ENCODE measurements around the gene CACNA2D1.

GRCh38 chr7:82455295-82455694 lies 11.7 kb upstream of the CACNA2D1 start:
- TF ChIP-seq CTCF (IDR thresholded peaks at IDR 0.05), result no peak
- TF ChIP-seq MYC (IDR thresholded peaks at IDR 0.05; ENCODE audit: borderline replicate concordance, low read length), result no peak
- TF ChIP-seq SMC3 (IDR thresholded peaks at IDR 0.05), result no peak
- no peak for TF ChIP-seq POLR2A (IDR thresholded peaks at IDR 0.05; ENCODE audit: low read length)
